ENCODE results near the gene AR.

AR gene

DNA sequence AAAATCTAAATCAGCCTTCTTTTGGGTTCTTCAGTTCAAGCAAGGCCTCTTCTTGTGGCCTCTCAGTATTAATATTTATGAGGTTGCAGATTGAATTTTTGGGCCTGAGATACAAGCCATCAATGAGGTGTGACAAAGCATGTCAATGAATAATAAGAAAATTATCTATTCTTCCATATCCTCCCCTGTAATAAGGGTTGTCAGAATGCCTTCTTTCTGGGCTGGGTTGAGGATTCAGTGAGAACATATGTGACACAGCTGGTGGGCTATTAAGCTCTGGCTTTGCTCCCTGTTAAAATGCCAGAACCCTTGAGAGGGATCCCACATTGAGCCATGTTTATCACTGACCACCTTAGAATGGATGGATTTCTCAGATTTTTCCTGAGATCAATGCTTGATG, 187.2 kb downstream of the AR start:
- CTCF ChIA-PET = no interaction called here
- POLR2A ChIA-PET = no interaction called here
- H3K4me3 ChIP-seq (ENCODE audit: low read depth, low read length) = no peak overlapping the region
- TF ChIP-seq, protein P1, sequence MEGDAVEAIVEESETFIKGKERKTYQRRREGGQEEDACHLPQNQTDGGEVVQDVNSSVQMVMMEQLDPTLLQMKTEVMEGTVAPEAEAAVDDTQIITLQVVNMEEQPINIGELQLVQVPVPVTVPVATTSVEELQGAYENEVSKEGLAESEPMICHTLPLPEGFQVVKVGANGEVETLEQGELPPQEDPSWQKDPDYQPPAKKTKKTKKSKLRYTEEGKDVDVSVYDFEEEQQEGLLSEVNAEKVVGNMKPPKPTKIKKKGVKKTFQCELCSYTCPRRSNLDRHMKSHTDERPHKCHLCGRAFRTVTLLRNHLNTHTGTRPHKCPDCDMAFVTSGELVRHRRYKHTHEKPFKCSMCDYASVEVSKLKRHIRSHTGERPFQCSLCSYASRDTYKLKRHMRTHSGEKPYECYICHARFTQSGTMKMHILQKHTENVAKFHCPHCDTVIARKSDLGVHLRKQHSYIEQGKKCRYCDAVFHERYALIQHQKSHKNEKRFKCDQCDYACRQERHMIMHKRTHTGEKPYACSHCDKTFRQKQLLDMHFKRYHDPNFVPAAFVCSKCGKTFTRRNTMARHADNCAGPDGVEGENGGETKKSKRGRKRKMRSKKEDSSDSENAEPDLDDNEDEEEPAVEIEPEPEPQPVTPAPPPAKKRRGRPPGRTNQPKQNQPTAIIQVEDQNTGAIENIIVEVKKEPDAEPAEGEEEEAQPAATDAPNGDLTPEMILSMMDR (IDR thresholded peaks at IDR 0.05; ENCODE audit: insufficient read depth, low read length, missing control alignments) = no peak
- no peak for DNase-seq (ENCODE audit: low read depth, low spot score)

GRCh38 chrX:67732864-67733263, 189.0 kb downstream of the AR start:
- TF ChIP-seq, protein P1 (IDR thresholded peaks at IDR 0.05; ENCODE audit: insufficient read depth, low read length, missing control alignments) = no peak
- POLR2A ChIA-PET = no interaction called here
- CTCF ChIA-PET = no interaction called here

DNA sequence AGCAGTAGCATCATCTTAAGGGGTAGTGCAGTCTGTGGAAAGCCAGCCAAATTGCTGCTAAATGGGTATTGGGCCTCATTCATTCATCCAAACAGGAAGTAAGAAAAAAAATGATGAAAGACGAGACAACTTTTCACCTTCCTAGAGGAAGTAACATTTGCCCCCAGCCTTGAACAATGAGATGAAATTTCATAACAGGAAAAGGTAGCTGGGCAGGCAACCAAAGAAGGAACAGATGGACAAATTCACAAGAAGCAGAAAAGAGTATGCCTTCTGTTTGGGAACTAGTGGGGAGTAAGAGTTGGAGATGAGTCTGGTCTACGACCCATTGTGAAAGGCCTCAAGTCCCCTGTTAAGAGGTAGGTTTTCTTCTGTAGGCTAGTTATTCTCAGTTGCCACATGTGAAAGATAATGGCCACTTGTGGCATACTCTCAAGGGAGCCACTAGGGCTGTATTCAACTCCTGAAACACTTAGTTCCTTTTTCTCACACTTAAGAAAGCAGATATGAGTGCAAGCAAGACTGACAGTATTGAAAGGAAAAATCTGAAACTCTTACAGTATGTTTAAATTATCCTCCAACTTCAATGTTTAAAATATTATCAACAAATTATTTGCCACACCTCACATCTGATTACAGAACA, 190.4 kb downstream of the AR start:
- POLR2A ChIA-PET = no interaction called here
- DNase-seq (ENCODE audit: low read depth, low spot score) = no peak
- CTCF ChIA-PET = no interaction called here

More at GRCh38 chrX:67732864-67733263, 189.0 kb downstream of the AR start:
- no peak for DNase-seq (ENCODE audit: low read depth, low spot score)
- no peak overlapping the region for H3K4me3 ChIP-seq (ENCODE audit: low read depth, low read length)

GRCh38 chrX:67749536-67749935, 205.7 kb downstream of the AR start:
- POLR2A ChIA-PET = no interaction called here
- TF ChIP-seq, protein P1 (IDR thresholded peaks at IDR 0.05; ENCODE audit: insufficient read depth, low read length, missing control alignments) = no peak
- CTCF ChIA-PET = no interaction called here
- no peak for DNase-seq (ENCODE audit: low read depth, low spot score)
- no peak overlapping the region for H3K4me3 ChIP-seq (ENCODE audit: low read depth, low read length)

More for the DNA sequence above, 190.4 kb downstream of the AR start:
- H3K4me3 ChIP-seq (ENCODE audit: low read depth, low read length) = no peak overlapping the region
- TF ChIP-seq, protein P1 (IDR thresholded peaks at IDR 0.05; ENCODE audit: insufficient read depth, low read length, missing control alignments) = no peak

GRCh38 chrX:67750694-67751093, 206.9 kb downstream of the AR start:
- no peak for DNase-seq (ENCODE audit: low read depth, low spot score)
- no peak overlapping the region for H3K4me3 ChIP-seq (ENCODE audit: low read depth, low read length)
- TF ChIP-seq, protein P1 (IDR thresholded peaks at IDR 0.05; ENCODE audit: insufficient read depth, low read length, missing control alignments) = no peak
- CTCF ChIA-PET = no interaction called here
- POLR2A ChIA-PET = no interaction called here

- no peak overlapping the region for H3K4me3 ChIP-seq (ENCODE audit: low read depth, low read length)
- TF ChIP-seq, protein P1 (IDR thresholded peaks at IDR 0.05; ENCODE audit: insufficient read depth, low read length, missing control alignments) = no peak
- CTCF ChIA-PET = no interaction called here
- DNase-seq (ENCODE audit: low read depth, low spot score) = no peak
- POLR2A ChIA-PET = no interaction called here
These were observed 215.2 kb downstream of the AR start for GRCh38 chrX:67759018-67759417.
